Right cardiac atrium (tissue), 5 donors: ENCODE results near the gene NEK6. TPM values are rescaled to one million over a fixed set of nuclear protein-coding genes. Genes with fewer than 3 reads are reported as not detected.

Experiments
- ATAC-seq, 2 donors: fragments of 200-7000 bp; cut with Tn5 transposase; one replicate each; pipeline versions ENCODE4 v1.8.0 to v1.9.1; 2020; ENCODE audit warnings: moderate library complexity in 2 of 2, mild to moderate bottlenecking in 1 of 2
- DNase-seq, 3 donors: peaks; one replicate each; pipeline ENCODE4 v3.0.0-alpha.2; 2020
- H3K27ac ChIP-seq: one replicate; pipeline ENCODE4 v1.5.1; 2013; ENCODE audit warnings: mild to moderate bottlenecking, low read length, control low read depth, moderate library complexity
- H3K27me3 ChIP-seq: one replicate; pipeline ENCODE4 v1.6.1; 2013; ENCODE audit not compliant: control insufficient read depth, insufficient read depth
- H3K4me1 ChIP-seq: one replicate; pipeline ENCODE4 v1.6.1; 2013; ENCODE audit warnings: low read length; ENCODE audit not compliant: control insufficient read depth, insufficient read depth
- H3K4me3 ChIP-seq: one replicate; pipeline ENCODE4 v1.5.1; 2013; ENCODE audit warnings: low read length, control low read depth
- H3K9me3 ChIP-seq: one replicate; pipeline ENCODE4 v1.6.1; 2013; ENCODE audit warnings: low read length; ENCODE audit not compliant: control insufficient read depth
- WGBS: extraction: QIAGEN DNeasy Blood & Tissue Kit; methylation state at CpG from one replicate; pipeline ENCODE4 v1.1.7; 2013; 5-methylcytosine and 5-hydroxymethylcytosine counted together
- intact Hi-C, 4 donors: fragments of 100-400 bp; cut with DNase I; formaldehyde crosslinking; loops; one replicate each; pipeline versions ENCODE4 v1.11.0 to v1.14.0; 2022 to 2023
- polyA plus RNA-seq: library from polyadenylated mRNA; stranded (reverse); fragments of 200-250 nt; gene quantifications from one replicate; pipeline ENCODE4 v1.2.3, GENCODE V29; 2013
- total RNA-seq, 4 donors: library from RNA; stranded (reverse); fragmentation: NEBNext Ultra II Directional; extraction: Animal tissue kit (Norgen Biotek cat#: 25700); gene quantifications; one replicate each; pipeline ENCODE4 v1.2.1, GENCODE V29; 2021
- donor health status: healthy with polysubstance abuse.
- donor health status: DM: no; HTN: yes; CAD: no.
- donor health status: DM: no; HTN: no; CAD: no.
- donor health status: DM: no; HTN: yes; CAD: no; lungs with severe emphysema.
- donor health status: DM: yes; HTN: yes; CAD: no.

The NEK6 gene
- total and polyA plus RNA-seq, 5 donors = 4.7 to 19.2 (median 12.2) TPM

GRCh38 chr9:124215956-124216355, 41.8 kb upstream of the NEK6 start:
- no peaks in the 10 kb centered on the region for H3K27me3 ChIP-seq

DNA sequence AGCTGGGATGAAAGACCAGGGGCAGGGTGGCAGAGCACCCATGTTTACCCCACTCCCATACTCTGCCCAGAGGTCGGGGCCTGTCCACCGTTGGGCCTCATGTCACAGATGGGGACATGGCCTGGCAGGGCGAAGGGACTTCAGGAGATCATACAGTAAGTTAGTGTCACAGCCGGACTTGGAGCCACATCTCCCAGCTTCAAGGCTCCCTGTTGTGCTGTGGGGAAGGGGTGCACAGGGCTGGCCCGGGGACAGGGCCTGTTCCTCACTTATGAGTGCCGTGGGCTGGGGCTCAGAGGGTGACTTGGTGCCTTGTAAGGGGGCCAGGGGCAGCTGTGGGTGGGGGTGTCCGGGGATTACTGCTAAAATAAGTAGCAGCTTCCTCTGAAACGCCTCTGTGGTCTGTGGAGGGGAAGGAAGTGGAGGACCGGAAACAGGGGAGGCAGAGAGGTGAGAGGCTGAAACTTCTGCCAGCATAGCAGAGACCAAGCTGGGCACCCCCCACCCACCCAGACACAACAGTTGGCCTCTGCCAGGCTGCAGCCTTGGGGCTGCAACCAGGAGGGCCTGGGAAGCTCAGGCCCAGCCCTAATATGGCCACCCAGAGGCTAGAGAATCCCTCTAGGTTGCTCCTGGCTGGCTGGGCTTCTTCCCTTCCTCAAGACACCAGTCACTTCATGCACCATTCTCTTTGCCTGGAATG, 41.1 kb upstream of the NEK6 start:
- H3K27ac ChIP-seq = no peak overlapping the region
- ATAC-seq = peak; percentile 7 to 8
- no peak overlapping the region for H3K4me3 ChIP-seq
- H3K27me3 ChIP-seq = no peaks in the 10 kb centered on the region
- H3K9me3 ChIP-seq = no peaks in the 10 kb centered on the region
- peak in 2 of 3 donors; percentile 64 to 69 for DNase-seq
- 58% methylated on average over 9 of the region's 9 CpGs for WGBS
- peaks cover 17% of the 10 kb centered on the region for H3K4me1 ChIP-seq
- intact Hi-C loops = no loop called here

More at GRCh38 chr9:124215956-124216355, 41.8 kb upstream of the NEK6 start:
- H3K4me1 ChIP-seq = peaks cover 16% of the 10 kb centered on the region
- DNase-seq (no peak), ATAC-seq (no peak)
- no peak overlapping the region for H3K4me3 ChIP-seq
- intact Hi-C loops = no loop called here
- 95% methylated on average over 15 of the region's 15 CpGs for WGBS
- H3K27ac ChIP-seq = no peak overlapping the region
- H3K9me3 ChIP-seq = no peaks in the 10 kb centered on the region

DNA sequence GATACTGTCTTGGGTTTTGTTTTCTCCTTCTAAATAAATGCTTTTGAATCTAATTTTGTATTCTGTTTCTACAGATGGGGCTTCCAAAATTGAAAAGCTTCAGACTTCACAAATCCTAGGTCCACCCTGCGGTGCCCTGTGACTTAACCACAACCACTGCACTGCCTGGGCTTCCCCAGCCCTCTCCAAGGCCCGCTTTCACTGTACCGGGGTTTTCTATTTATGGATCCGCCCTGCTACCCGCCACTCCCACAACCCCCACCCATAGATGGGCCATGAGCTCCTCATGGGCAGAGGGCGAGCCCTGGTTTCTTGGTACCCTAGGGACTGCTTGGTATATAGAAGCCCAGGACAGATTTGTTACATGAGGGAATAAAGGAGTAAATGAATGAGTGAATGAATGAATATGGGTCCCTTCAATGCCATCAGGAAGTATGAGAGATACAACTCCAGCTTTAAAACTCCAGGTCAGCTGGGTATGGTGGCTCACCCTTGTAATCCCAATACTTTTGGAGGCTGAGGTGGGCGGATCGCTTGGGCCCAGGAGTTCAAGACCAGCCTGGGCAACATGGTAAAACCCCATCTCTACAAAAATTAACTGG, 39.8 kb upstream of the NEK6 start:
- Histone ChIP-seq H3K4me1 (peaks cover 18% of the 10 kb centered on the region), H3K4me3 (no peak overlapping the region), H3K27ac (no peak overlapping the region), H3K9me3 (no peaks in the 10 kb centered on the region), H3K27me3 (no peaks in the 10 kb centered on the region)
- no peak for DNase-seq
- intact Hi-C loops = no loop called here
- ATAC-seq = no peak
- 71% methylated on average over 8 of the region's 8 CpGs for WGBS

- no peak overlapping the region for H3K4me3 ChIP-seq
- H3K4me1 ChIP-seq = peaks cover 22% of the 10 kb centered on the region
- no peaks in the 10 kb centered on the region for H3K9me3 ChIP-seq
- peak overlapping the region; percentile 45 for H3K27ac ChIP-seq
- ATAC-seq (peak; percentile 27 to 40), DNase-seq (peak; percentile 34 to 67 (median 58))
- H3K27me3 ChIP-seq = no peaks in the 10 kb centered on the region
- intact Hi-C loops = no loop called here
- WGBS = 79% methylated on average over 10 of the region's 10 CpGs
Measured at GRCh38 chr9:124218438-124218982, 39.2 kb upstream of the NEK6 start.

- H3K27me3 ChIP-seq = no peaks in the 10 kb centered on the region
- H3K4me3 ChIP-seq = no peak overlapping the region
- no peaks in the 10 kb centered on the region for H3K9me3 ChIP-seq
- WGBS = 76% methylated on average over 2 of the region's 2 CpGs
- H3K27ac ChIP-seq = peak overlapping the region; percentile 3
- DNase-seq (no peak), ATAC-seq (no peak)
- peaks cover 22% of the 10 kb centered on the region for H3K4me1 ChIP-seq
- intact Hi-C loops = no loop called here
Measured at GRCh38 chr9:124218987-124219461, 38.7 kb upstream of the NEK6 start.

DNA sequence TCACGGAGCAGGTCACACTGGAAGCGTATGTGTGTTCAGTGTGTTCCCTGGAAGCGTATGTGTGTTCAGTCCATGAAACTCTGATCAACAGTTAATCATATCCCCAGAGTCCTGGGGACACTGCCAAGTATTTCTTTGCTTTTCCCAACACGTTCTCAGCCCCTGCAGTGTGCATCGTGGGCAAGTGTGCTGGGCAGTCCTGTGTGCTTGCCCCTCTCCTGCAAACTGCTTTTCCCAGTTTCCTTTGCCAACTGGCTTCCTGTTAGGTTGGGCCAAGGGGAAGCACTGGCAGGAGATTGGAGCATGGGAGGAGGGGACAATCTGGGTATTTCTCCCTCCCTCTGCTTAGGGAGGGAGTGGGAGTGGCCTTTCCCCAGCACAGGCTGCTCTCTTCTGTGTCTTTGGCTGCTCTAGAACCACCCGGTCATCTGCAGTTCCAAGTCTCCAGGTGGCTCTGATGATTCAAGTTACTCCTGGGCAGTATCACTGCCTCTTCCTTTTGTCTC, 36.8 kb upstream of the NEK6 start:
- intact Hi-C loops = loop anchor here in 1 of 4 donors (5.0 kb wide), 1 partner anchor 36 kb away; the partner anchor contains the start of gene NEK6
- no peak overlapping the region for H3K27ac ChIP-seq
- no peaks in the 10 kb centered on the region for H3K27me3 ChIP-seq
- WGBS = 11% methylated on average over 6 of the region's 6 CpGs
- H3K9me3 ChIP-seq = no peaks in the 10 kb centered on the region
- H3K4me3 ChIP-seq = no peak overlapping the region
- ATAC-seq (peak; percentile 56 to 76), DNase-seq (peak in 1 of 3 donors; percentile 61)
- peaks cover 18% of the 10 kb centered on the region for H3K4me1 ChIP-seq

GRCh38 chr9:124221676-124222075, 36.1 kb upstream of the NEK6 start:
- WGBS = 88% methylated on average over 3 of the region's 3 CpGs
- H3K27me3 ChIP-seq = no peaks in the 10 kb centered on the region
- no peak for ATAC-seq
- intact Hi-C loops = loop anchor here in 1 of 4 donors (5.0 kb wide), 1 partner anchor 36 kb away; the partner anchor contains the start of gene NEK6
- no peak overlapping the region for H3K27ac ChIP-seq
- H3K4me3 ChIP-seq = no peak overlapping the region
- no peak for DNase-seq
- peaks cover 18% of the 10 kb centered on the region for H3K4me1 ChIP-seq
- no peaks in the 10 kb centered on the region for H3K9me3 ChIP-seq

DNA sequence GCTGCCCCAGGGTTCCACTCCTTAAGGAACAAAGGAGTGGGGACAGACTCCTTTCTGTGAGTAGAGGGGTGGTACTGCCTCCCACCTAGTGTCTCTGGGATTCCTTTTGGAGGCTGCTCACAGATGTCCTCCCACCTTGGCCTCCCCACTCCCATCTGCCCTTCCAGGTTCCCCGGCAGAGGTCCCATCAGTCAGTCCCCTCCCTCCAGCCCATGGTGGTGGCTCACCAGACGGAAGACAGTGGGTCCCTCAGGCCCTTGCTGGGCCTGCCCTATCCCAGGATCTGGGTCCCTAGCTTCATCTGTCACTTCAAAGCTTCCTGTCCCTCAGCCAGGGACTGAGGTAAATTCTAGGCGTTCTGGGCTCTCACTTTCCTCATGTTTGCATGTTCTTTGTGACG, 35.6 kb upstream of the NEK6 start:
- 85% methylated on average over 4 of the region's 4 CpGs for WGBS
- Histone ChIP-seq H3K4me3 (no peak overlapping the region), H3K27ac (no peak overlapping the region), H3K4me1 (peaks cover 18% of the 10 kb centered on the region), H3K9me3 (no peaks in the 10 kb centered on the region), H3K27me3 (no peaks in the 10 kb centered on the region)
- ATAC-seq (no peak), DNase-seq (no peak)
- intact Hi-C loops = loop anchor here in 1 of 4 donors (5.0 kb wide), 1 partner anchor 35 kb away; the partner anchor contains the start of gene NEK6

- intact Hi-C loops = loop anchor here in 1 of 4 donors (5.0 kb wide), 1 partner anchor 34 kb away; the partner anchor contains the start of gene NEK6
- ATAC-seq (peak; percentile 72 to 90), DNase-seq (peak; percentile 86 to 92 (median 89))
- 70% methylated on average over 10 of the region's 10 CpGs for WGBS
- H3K9me3 ChIP-seq = no peaks in the 10 kb centered on the region
- H3K4me3 ChIP-seq = no peak overlapping the region
- no peak overlapping the region for H3K27ac ChIP-seq
- peaks cover 18% of the 10 kb centered on the region for H3K4me1 ChIP-seq
- H3K27me3 ChIP-seq = no peaks in the 10 kb centered on the region
Measured at GRCh38 chr9:124222918-124223720, 34.6 kb upstream of the NEK6 start.

DNA sequence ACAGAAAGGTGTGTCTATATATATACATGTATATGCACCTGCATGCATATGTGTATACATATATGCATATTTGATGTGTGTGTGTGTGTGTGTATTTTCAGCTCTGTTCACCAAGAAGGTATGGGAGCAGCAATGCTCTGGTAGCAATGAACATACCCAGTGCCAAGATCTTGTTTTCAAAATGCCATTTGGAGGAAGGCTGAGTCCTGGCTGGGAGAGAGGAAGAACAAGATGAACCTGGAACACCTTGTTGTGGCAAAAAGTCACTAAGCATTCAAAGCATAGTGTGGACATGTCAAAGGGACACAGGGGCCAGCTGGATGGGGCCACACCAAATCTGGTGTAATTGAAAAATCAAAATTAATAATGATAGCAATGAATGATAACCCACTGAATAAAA, 31.8 kb upstream of the NEK6 start:
- Histone ChIP-seq H3K4me3 (no peak overlapping the region), H3K4me1 (peaks cover 8% of the 10 kb centered on the region), H3K9me3 (no peaks in the 10 kb centered on the region), H3K27ac (no peak overlapping the region), H3K27me3 (no peaks in the 10 kb centered on the region)
- ATAC-seq (no peak), DNase-seq (no peak)
- intact Hi-C loops = no loop called here
